GM13977 (cell line): Measurements from ENCODE around the gene BHLHE41.

Source experiments
- DNase-seq: peaks from one replicate; pipeline ENCODE4 v3.0.0; 2012; ENCODE audit warnings: low spot score
- CTCF ChIP-seq: IDR thresholded peaks from 2 replicates; pipeline ENCODE4 v1.5.1; 2012; ENCODE audit warnings: mild to moderate bottlenecking, control low read depth; ENCODE audit not compliant: insufficient read depth; ENCODE audit errors: extremely low read depth, missing control alignments
- in situ Hi-C: fragments of 300-500 bp; cut with MboI; formaldehyde crosslinking; loops from one replicate; pipeline ENCODE4 v1.12.0; 2022; ENCODE audit warnings: low sequenced_read_pairs, low pct_unique_long_range_greater_than_20kb, mixed read lengths, inconsistent platforms; ENCODE audit not compliant: unreplicated experiment

The BHLHE41 gene

DNA sequence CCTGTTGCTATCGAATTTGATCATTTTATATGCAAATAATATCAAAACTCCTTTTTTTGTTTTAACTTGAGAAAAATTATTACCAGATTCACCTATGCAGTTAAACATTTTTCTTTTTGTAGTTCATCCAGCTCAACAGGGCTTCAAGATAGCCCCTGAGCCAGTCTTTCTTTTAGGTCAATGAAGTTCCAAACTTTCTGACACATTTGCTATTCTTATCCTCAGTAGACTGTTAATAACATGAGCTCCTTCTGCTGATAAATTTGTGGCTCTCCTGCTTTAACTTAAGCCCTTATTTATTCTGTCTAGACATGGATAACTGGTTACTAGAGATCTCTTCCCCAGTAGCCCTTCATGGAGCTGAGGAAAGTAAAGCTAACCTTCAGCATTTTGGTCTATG is 37.3 kb upstream of the BHLHE41 start:
- TF ChIP-seq CTCF, result no peak
- no peak for DNase-seq
- in situ Hi-C loops, result no loop called here

- TF ChIP-seq CTCF, result no peak
- no peak for DNase-seq
- in situ Hi-C loops, result no loop called here
Observed at GRCh38 chr12:26158078-26158764, 33.4 kb upstream of the BHLHE41 start.

- no peak for TF ChIP-seq CTCF
- in situ Hi-C loops, result no loop called here
- no peak for DNase-seq
Observed at GRCh38 chr12:26157001-26157400, 32.2 kb upstream of the BHLHE41 start.

DNA sequence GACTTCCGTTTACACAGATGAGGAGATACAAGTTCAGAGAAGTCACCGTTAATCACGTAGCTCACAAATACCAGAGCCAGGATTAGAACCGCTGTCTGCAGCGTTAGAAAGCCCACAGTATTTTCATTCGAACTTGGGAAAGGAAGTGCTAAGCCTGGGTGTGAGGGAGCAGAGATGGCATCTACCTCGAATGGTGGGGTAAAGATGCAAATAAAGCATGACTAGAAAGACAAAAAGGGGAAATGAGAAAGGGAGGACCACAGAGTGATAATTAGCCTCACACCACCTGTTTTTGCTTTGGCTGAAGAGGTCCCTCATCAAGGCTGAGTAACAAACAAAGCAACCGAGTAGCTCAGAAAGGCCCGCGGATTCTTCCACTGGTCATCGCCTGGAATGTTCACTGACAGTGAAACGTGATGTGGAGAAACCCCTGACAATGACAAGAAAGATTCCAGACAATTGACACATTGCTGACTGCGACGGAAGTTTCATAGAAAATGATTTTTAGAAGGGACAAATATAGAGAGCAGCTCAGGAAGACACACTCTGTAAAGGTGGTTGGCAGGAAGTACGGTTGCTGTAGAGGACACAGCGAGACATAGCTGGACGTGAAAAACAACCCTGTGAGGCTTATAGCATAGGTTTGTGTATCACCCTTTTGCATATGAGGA is 31.5 kb upstream of the BHLHE41 start:
- no peak for TF ChIP-seq CTCF
- in situ Hi-C loops, result no loop called here
- DNase-seq, result peak; percentile 63

DNA sequence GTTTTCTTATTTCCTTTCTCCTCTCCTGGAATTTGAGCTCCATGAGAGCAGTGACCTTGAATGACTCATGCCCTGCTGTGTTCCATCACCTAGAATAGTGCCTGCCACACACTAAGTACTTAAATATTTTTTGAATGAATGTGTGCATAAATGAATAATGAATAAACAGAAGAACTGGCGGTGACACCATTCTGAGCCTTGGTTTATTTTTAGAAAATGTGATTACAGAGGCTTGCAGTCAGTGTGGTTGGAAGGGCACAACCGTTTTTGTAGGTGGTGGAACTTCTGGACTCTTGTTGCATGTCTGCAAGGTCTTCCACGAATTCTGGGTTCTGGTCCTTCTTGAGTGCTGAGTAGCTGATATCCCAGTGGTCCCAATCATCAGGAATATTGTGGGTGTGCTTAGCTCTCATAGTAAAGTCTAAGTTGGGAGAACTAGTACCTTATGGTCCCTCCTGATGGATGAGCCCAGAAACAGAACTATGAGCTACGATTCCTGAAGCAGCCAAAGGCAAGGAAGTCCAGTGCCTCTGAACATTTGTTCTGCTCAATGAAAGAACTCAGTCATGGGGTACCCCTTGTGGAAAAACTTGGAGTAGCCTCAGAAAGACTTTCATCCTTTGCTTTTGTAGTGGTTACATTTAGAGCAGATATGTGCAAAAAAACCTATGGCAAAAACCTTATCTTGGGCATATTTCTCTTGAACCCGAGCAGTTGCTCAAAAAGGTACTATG is 28.8 kb upstream of the BHLHE41 start:
- no peak for DNase-seq
- no peak for TF ChIP-seq CTCF
- in situ Hi-C loops, result no loop called here

DNA sequence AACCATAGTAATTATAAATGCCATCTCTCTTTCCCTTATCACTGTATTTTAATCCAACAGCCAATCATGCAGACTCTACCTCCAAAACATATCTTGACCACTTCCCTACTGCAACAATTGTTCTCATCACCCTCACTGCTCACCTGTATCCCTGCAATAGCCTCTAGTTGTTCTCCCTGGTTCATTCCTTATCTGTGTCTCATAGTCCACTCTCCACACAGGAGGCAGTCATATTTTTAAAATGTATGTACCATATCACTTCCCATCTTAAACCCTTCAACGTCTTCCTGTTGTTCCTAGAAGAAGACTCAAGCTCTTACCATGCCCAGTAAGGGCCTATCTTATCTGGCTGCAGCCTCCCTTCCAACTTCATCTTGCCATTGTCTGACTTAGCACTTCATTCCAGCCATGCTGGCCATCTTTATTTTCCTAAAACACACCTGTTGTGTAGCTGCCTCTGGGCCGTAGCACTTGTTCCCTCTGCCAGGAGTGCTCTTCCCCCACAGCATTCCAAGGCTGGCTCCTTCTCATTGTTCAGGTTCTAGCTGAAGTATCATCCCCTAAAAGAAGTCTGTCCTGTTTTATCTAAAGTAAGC is 27.8 kb upstream of the BHLHE41 start:
- no peak for TF ChIP-seq CTCF
- in situ Hi-C loops, result no loop called here
- DNase-seq, result no peak
